Measurements from ENCODE around the gene NEUROG2.

DNA sequence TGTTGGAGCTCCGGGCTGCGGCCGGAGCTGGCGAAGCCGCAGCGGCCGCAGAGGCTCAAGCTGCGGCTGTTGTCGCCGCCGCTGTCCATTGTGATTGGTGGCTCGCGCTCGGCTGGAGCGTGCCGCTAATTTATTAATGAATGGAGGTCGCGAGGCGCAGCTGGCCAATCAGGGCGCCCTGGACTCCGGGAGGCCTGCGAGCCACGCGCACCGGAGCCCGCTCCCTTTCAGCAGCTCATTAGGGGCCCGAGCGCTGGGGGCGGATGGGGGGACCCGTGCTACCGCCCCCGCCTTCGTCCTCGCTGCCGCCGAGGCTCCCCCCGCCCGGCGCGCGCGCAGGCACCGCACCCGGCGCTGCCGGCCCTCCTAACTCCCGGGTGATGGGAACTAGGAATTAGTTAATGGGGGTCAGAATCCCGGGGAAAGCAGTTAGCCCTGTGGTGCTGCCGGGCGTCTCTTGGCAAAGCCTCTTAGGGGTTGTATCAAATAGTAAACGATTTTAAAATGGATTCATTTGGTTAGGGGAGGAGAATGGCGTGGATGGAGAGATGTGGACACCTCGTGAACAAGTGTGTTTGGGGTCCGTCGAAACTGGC is 589 bp upstream of the NEUROG2 start:
- TF ChIP-seq, protein P1, sequence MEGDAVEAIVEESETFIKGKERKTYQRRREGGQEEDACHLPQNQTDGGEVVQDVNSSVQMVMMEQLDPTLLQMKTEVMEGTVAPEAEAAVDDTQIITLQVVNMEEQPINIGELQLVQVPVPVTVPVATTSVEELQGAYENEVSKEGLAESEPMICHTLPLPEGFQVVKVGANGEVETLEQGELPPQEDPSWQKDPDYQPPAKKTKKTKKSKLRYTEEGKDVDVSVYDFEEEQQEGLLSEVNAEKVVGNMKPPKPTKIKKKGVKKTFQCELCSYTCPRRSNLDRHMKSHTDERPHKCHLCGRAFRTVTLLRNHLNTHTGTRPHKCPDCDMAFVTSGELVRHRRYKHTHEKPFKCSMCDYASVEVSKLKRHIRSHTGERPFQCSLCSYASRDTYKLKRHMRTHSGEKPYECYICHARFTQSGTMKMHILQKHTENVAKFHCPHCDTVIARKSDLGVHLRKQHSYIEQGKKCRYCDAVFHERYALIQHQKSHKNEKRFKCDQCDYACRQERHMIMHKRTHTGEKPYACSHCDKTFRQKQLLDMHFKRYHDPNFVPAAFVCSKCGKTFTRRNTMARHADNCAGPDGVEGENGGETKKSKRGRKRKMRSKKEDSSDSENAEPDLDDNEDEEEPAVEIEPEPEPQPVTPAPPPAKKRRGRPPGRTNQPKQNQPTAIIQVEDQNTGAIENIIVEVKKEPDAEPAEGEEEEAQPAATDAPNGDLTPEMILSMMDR (IDR thresholded peaks at IDR 0.05) = no peak
- TF ChIP-seq POLR2A (IDR thresholded peaks at IDR 0.05) (no peak), POLR2AphosphoS5 (IDR thresholded peaks at IDR 0.05) (no peak)
